H1 (cell line): ENCODE results near the gene INTS15. TPM values are rescaled to one million over a fixed set of nuclear protein-coding genes. Genes with fewer than 3 reads are reported as not detected.

Experiments
- CTCF ChIA-PET: fragments of 300-600 bp; sonication (Branson Sonifier 250); formaldehyde crosslinking; loops from one replicate; lab custom pipeline; 2021; ENCODE audit not compliant: partially characterized antibody; lab: Charles Lee
- POLR2A ChIA-PET: fragments of 300-600 bp; sonication (Branson Sonifier 250); formaldehyde crosslinking; loops from one replicate; lab custom pipeline; 2021; ENCODE audit warnings: inconsistent platforms; ENCODE audit not compliant: partially characterized antibody; lab: Charles Lee
- DNase-seq, 2 experiments: peaks; one replicate each; pipeline versions ENCODE4 v3.0.0 to v3.0.0-alpha.2; 2010 to 2022; ENCODE audit warnings: low spot score in 2 of 2, low read depth in 1 of 2, mixed read lengths in 1 of 2
- FAIRE-seq: peaks from 2 replicates; lab custom pipeline; 2011; peaks lifted over from hg19 to GRCh38; lab: Jason Lieb, UNC
- H2AFZ ChIP-seq: 2 replicates; pipeline ENCODE4 v1.8.1; 2012; ENCODE audit warnings: low read length, inconsistent platforms
- H2AK5ac ChIP-seq: 2 replicates; pipeline ENCODE4 v1.6.1; 2013; ENCODE audit warnings: low read depth, low read length
- H2BK120ac ChIP-seq: replicated peaks from 2 replicates; pipeline ENCODE3; 2013; ENCODE audit warnings: low read depth, low read length, inconsistent platforms
- H2BK12ac ChIP-seq: 2 replicates; pipeline ENCODE4 v1.6.1; 2013; ENCODE audit warnings: low read depth, low read length
- H2BK15ac ChIP-seq: 2 replicates; pipeline ENCODE4 v1.6.1; 2013; ENCODE audit warnings: low read length
- H2BK20ac ChIP-seq: 2 replicates; pipeline ENCODE4 v1.6.1; 2013; ENCODE audit warnings: low read length
- H2BK5ac ChIP-seq: 2 replicates; pipeline ENCODE4 v1.6.1; 2013; ENCODE audit warnings: low read depth, low read length
- H3K14ac ChIP-seq: 2 replicates; pipeline ENCODE4 v1.6.1; 2013; ENCODE audit warnings: inconsistent platforms; ENCODE audit not compliant: insufficient read length
- H3K18ac ChIP-seq: 2 replicates; pipeline ENCODE4 v1.6.1; 2013; ENCODE audit warnings: low read length; ENCODE audit errors: extremely low read depth
- H3K23ac ChIP-seq: 2 replicates; pipeline ENCODE4 v1.6.1; 2013; ENCODE audit warnings: inconsistent platforms; ENCODE audit not compliant: insufficient read length
- H3K23me2 ChIP-seq: 2 replicates; pipeline ENCODE4 v1.6.1; 2013; ENCODE audit warnings: low read depth, low read length
- H3K27ac ChIP-seq: 2 replicates; pipeline ENCODE4 v1.6.1; 2011; ENCODE audit warnings: low read depth, low read length, inconsistent platforms
- H3K27me3 ChIP-seq, 4 experiments: replicated peaks in 1 of 4; 1 replicate in 1 of 4; 2 replicates in 3 of 4; pipeline versions ENCODE4 v1.6.1 to v1.8.1; 2011 to 2013; ENCODE audit warnings: low read length in 3 of 4, mild to moderate bottlenecking in 3 of 4, inconsistent platforms in 2 of 4, mixed read lengths in 2 of 4, moderate library complexity in 1 of 4; ENCODE audit not compliant: control insufficient read depth in 3 of 4, insufficient read depth in 3 of 4; ENCODE audit errors: extremely low read depth in 1 of 4
- H3K36me3 ChIP-seq, 4 experiments: 2 replicates each; pipeline versions ENCODE4 v1.6.1 to v1.8.1; 2011 to 2013; ENCODE audit warnings: mild to moderate bottlenecking in 4 of 4, low read length in 3 of 4, moderate library complexity in 2 of 4, control low read depth in 1 of 4, inconsistent platforms in 1 of 4; ENCODE audit not compliant: insufficient read depth in 4 of 4, control insufficient read depth in 2 of 4
- H3K4ac ChIP-seq: replicated peaks from 2 replicates; pipeline ENCODE3; 2013; ENCODE audit warnings: low read length, low read depth, mixed read lengths, inconsistent platforms; ENCODE audit not compliant: insufficient read length
- H3K4me1 ChIP-seq, 4 experiments: replicated peaks in 1 of 4; 1 replicate in 1 of 4; 2 replicates in 3 of 4; pipeline versions ENCODE4 v1.6.1 to v1.8.1; 2011 to 2013; ENCODE audit warnings: low read length in 3 of 4, inconsistent platforms in 2 of 4, mixed read lengths in 1 of 4; ENCODE audit not compliant: insufficient read depth in 4 of 4, control insufficient read depth in 3 of 4
- H3K4me2 ChIP-seq, 2 experiments: 2 replicates each; pipeline versions ENCODE4 v1.6.1 to v1.8.1; 2011 to 2013; ENCODE audit warnings: low read depth in 2 of 2, low read length in 2 of 2, control low read depth in 1 of 2, inconsistent platforms in 1 of 2, mild to moderate bottlenecking in 1 of 2; ENCODE audit not compliant: insufficient read depth in 1 of 2
- H3K4me3 ChIP-seq, 4 experiments: fragments of 200-600, 300-600 bp in 1 of 4; sonication (generic), shearing (Covaris generic), sonication (Bioruptor Twin) in 1 of 4; 2 replicates each; pipeline versions ENCODE4 v1.5.1 to v1.8.1; 2011 to 2016; ENCODE audit warnings: low read length in 4 of 4, low read depth in 3 of 4, control low read depth in 2 of 4, inconsistent platforms in 2 of 4, mild to moderate bottlenecking in 2 of 4, mixed read lengths in 1 of 4, moderate library complexity in 1 of 4; ENCODE audit not compliant: insufficient read depth in 2 of 4; ENCODE audit errors: extremely low read depth in 1 of 4
- H3K56ac ChIP-seq: replicated peaks from 2 replicates; pipeline ENCODE3; 2013; ENCODE audit warnings: low read depth, mild to moderate bottlenecking, mixed read lengths, low read length, inconsistent platforms; ENCODE audit not compliant: insufficient read length
- H3K79me1 ChIP-seq: 2 replicates; pipeline ENCODE4 v1.6.1; 2013; ENCODE audit warnings: low read depth, low read length, control low read depth
- H3K79me2 ChIP-seq, 2 experiments: 2 replicates each; pipeline versions ENCODE4 v1.6.1 to v1.8.1; 2012 to 2013; ENCODE audit warnings: low read length in 2 of 2, mild to moderate bottlenecking in 2 of 2, inconsistent platforms in 1 of 2; ENCODE audit not compliant: insufficient read depth in 2 of 2, control insufficient read depth in 1 of 2
- H3K9ac ChIP-seq, 4 experiments: replicated peaks in 1 of 4; 1 replicate in 1 of 4; 2 replicates in 3 of 4; pipeline versions ENCODE4 v1.6.1 to v1.8.1; 2011 to 2013; ENCODE audit warnings: low read depth in 3 of 4, low read length in 3 of 4, control low read depth in 2 of 4, mild to moderate bottlenecking in 2 of 4, moderate library complexity in 2 of 4, inconsistent platforms in 1 of 4; ENCODE audit errors: extremely low read depth in 1 of 4
- H3K9me3 ChIP-seq, 2 experiments: 2 replicates each; pipeline versions ENCODE4 v1.6.1 to v1.8.1; 2012 to 2013; ENCODE audit warnings: mild to moderate bottlenecking in 2 of 2, moderate library complexity in 2 of 2, control low read depth in 1 of 2, inconsistent platforms in 1 of 2, low read depth in 1 of 2, low read length in 1 of 2, mixed read lengths in 1 of 2; ENCODE audit not compliant: insufficient read depth in 2 of 2
- H4K20me1 ChIP-seq, 2 experiments: replicated peaks in 1 of 2; 2 replicates each; pipeline versions ENCODE3 to v1.8.1; 2011 to 2013; ENCODE audit warnings: inconsistent platforms in 2 of 2, low read length in 2 of 2, mild to moderate bottlenecking in 1 of 2; ENCODE audit not compliant: insufficient read depth in 2 of 2, control insufficient read depth in 1 of 2
- H4K5ac ChIP-seq: 2 replicates; pipeline ENCODE4 v1.6.1; 2013; ENCODE audit warnings: low read length, low read depth, mixed read lengths, inconsistent platforms; ENCODE audit not compliant: insufficient read length
- H4K8ac ChIP-seq: 2 replicates; pipeline ENCODE4 v1.8.0; 2013; ENCODE audit warnings: mild to moderate bottlenecking, moderate library complexity, low read length, inconsistent platforms; ENCODE audit not compliant: insufficient read depth; ENCODE audit errors: extremely low read depth
- H4K91ac ChIP-seq: replicated peaks from 2 replicates; pipeline ENCODE3; 2013; ENCODE audit warnings: low read length, mixed read lengths, inconsistent platforms; ENCODE audit not compliant: insufficient read length
- ATF2 ChIP-seq: IDR thresholded peaks from 2 replicates; pipeline ENCODE4 v1.6.1; 2012; ENCODE audit warnings: low read length, inconsistent platforms
- WGBS, 2 experiments: shearing (Covaris generic) in 1 of 2; methylation state at CpG; one replicate each; pipeline versions ENCODE4 v1.1.6 to v1.1.7; 2013 to 2015; ENCODE audit warnings: low lambda C conversion rate in 2 of 2, mixed read lengths in 2 of 2, inconsistent platforms in 1 of 2, low coverage in 1 of 2, missing lambda C conversion rate in 1 of 2; ENCODE audit not compliant: insufficient replicate concordance in 2 of 2, insufficient coverage in 1 of 2, insufficient read length in 1 of 2; ENCODE audit errors: extremely low coverage in 1 of 2, missing lambda C conversion rate in 1 of 2; 5-methylcytosine and 5-hydroxymethylcytosine counted together
- polyA plus RNA-seq, 7 experiments: library from polyadenylated mRNA; depleted of rRNA in 3 of 7; stranded (reverse) in 5 of 7; unstranded in 2 of 7; fragments of >200 nt in 5 of 7; fragments of 200-250 nt in 2 of 7; gene quantifications; 1 replicate in 5 of 7; 2 replicates in 1 of 7; 4 replicates in 1 of 7; pipeline versions ENCODE4 v1.2.1 to v1.2.3, GENCODE V29; 2011 to 2013; ENCODE audit warnings: missing spikeins in 2 of 7, mixed read lengths in 2 of 7
- total RNA-seq: library from RNA; stranded (reverse); fragmentation: NEBNext Ultra II Directional; extraction: Animal tissue kit (Norgen Biotek cat#: 25700); gene quantifications from 2 replicates; pipeline ENCODE4 v1.2.1, GENCODE V29; 2021

Gene INTS15
- total and polyA plus RNA-seq, 2 of the 8 experiments (the other 6 are each of a cell fraction or from before 2014, with no cell fraction given): 23.0 to 25.7 TPM

GRCh38 chr7:6623589-6624245, 33.9 kb downstream of the INTS15 start:
- Histone ChIP-seq H3K79me1 (peaks cover 2% of the 10 kb centered on the region; the same call in 1 of the 2 replicates), H2AFZ (no peak overlapping the region), H2BK120ac (no peak overlapping the region), H4K8ac (no peak overlapping the region), H2BK12ac (no peak overlapping the region), H4K91ac (no peak overlapping the region), H2AK5ac (no peak overlapping the region), H3K23ac (no peak overlapping the region), H3K9ac (no peak overlapping the region), H3K27me3 (no peaks in the 10 kb centered on the region), H3K14ac (no peak overlapping the region), H3K4me2 (no peak overlapping the region), H3K4me1 (no peaks in the 10 kb centered on the region), H3K18ac (no peak overlapping the region), H3K79me2 (no peaks in the 10 kb centered on the region)
- POLR2A ChIA-PET: no interaction called here
- TF ChIP-seq ATF2: no peak
- TF ChIP-seq, all 59 proteins: peak for 0
- Histone ChIP-seq H3K36me3 (peaks cover 2 to 21% (median 6%) of the 10 kb centered on the region in 4 experiments; a peak in 4 of 8 replicates), H2BK15ac (no peak overlapping the region), H3K56ac (no peak overlapping the region), H3K27ac (no peak overlapping the region), H3K9me3 (no peaks in the 10 kb centered on the region; a peak in 1 of 4 replicates), H3K4ac (no peak overlapping the region), H4K20me1 (peaks cover 3 to 5% of the 10 kb centered on the region in 2 experiments), H2BK5ac (no peak overlapping the region), H2BK20ac (no peak overlapping the region), H3K4me3 (no peak overlapping the region), H4K5ac (no peak overlapping the region), H3K23me2 (no peaks in the 10 kb centered on the region)
- FAIRE-seq: no peak
- CTCF ChIA-PET: no interaction called here
- WGBS, 2 experiments: 86% methylated on average over 15 of the region's 15 CpGs; no CpG with 5 or more reads in 1 of the 2 experiments
- no peak for DNase-seq
